K562 (cell line): ENCODE data around the gene RNF217.

Experiments used
- CTCF ChIP-seq, 3 experiments: IDR thresholded peaks in 2 of 3; conservative IDR thresholded peaks in 1 of 3; 2 replicates each; pipeline ENCODE4 v1.5.1; 2011 to 2012; ENCODE audit warnings: low read length in 3 of 3, mild to moderate bottlenecking in 3 of 3, control low read depth in 2 of 3, improper control_type of control experiment in 1 of 3, inconsistent platforms in 1 of 3, low read depth in 1 of 3, mixed read lengths in 1 of 3, moderate library complexity in 1 of 3; ENCODE audit not compliant: insufficient read depth in 2 of 3
- CXXC5 ChIP-seq: fragments of 250-450 bp; sonication (Bioruptor Pico); IDR thresholded peaks from 2 replicates; pipeline ENCODE4 v1.8.0; 2022; ENCODE audit warnings: inconsistent platforms, mild to moderate bottlenecking, moderate library complexity
- ELK3 ChIP-seq: fragments of 450-650 bp; formaldehyde crosslinking; IDR thresholded peaks from 2 replicates; pipeline ENCODE4 v1.4.0; 2020; ENCODE audit warnings: mild to moderate bottlenecking
- EZH2 ChIP-seq: IDR thresholded peaks from 2 replicates; pipeline ENCODE4 v1.6.1; 2012; ENCODE audit warnings: low read depth, mild to moderate bottlenecking, inconsistent platforms, low read length, borderline replicate concordance
- FUS ChIP-seq: fragments of 200-400 bp; formaldehyde crosslinking; optimal IDR thresholded peaks from 2 replicates; pipeline ENCODE3; 2017; ENCODE audit warnings: low read depth, low read length
- HMG20B ChIP-seq: fragments of 250-450 bp; sonication (Bioruptor Pico); IDR thresholded peaks from 2 replicates; pipeline ENCODE4 v1.5.0; 2021; ENCODE audit warnings: mild to moderate bottlenecking
- MXD1 ChIP-seq: fragments of 250-450 bp; sonication (Bioruptor Pico); IDR thresholded peaks from 2 replicates; pipeline ENCODE4 v1.8.0; 2021; ENCODE audit warnings: borderline replicate concordance, mild to moderate bottlenecking, moderate library complexity; ENCODE audit not compliant: poor library complexity, severe bottlenecking
- PHB2 ChIP-seq: fragments of 450-650 bp; IDR thresholded peaks from 2 replicates; pipeline ENCODE4 v1.6.1; 2017; ENCODE audit warnings: low read depth
- POLR2AphosphoS5 ChIP-seq: IDR thresholded peaks from 2 replicates; pipeline ENCODE4 v1.6.1; 2011; ENCODE audit warnings: mild to moderate bottlenecking, low read depth, low read length, moderate library complexity; ENCODE audit not compliant: control insufficient read depth, insufficient read depth
- PREB ChIP-seq: sonication (generic); formaldehyde crosslinking; IDR thresholded peaks from 2 replicates; pipeline ENCODE4 v1.8.1; 2023; ENCODE audit warnings: mild to moderate bottlenecking, missing genetic modification reagents
- ZNF274 ChIP-seq: IDR thresholded peaks from 2 replicates; pipeline ENCODE4 v1.6.1; 2011; ENCODE audit warnings: low read depth, mild to moderate bottlenecking, low read length, moderate library complexity, borderline replicate concordance
- ZNF778 ChIP-seq: fragments of 450-650 bp; formaldehyde crosslinking; IDR thresholded peaks from 2 replicates; pipeline ENCODE4 v1.4.0; 2020; ENCODE audit warnings: mild to moderate bottlenecking, moderate library complexity

- no peak for TF ChIP-seq MXD1 (CRISPR knock-in tag)
- TF ChIP-seq HMG20B (CRISPR knock-in tag), result no peak
- no peak for TF ChIP-seq ZNF778 (CRISPR knock-in tag)
- no peak for TF ChIP-seq FUS
- TF ChIP-seq CXXC5 (CRISPR knock-in tag), result no peak
- no peak for TF ChIP-seq PHB2
- no peak for TF ChIP-seq ZNF274
- no peak for TF ChIP-seq PREB (CRISPR knock-in tag)
- no peak for TF ChIP-seq POLR2AphosphoS5
- TF ChIP-seq CTCF (IDR thresholded peaks at IDR 0.05 in 2 of 3, conservative IDR thresholded peaks at IDR 0.05 in 1 of 3; ENCODE audit: insufficient read depth in 2 of 3, low read depth in 1 of 3, low read length in 3 of 3), result no peak
- no peak for TF ChIP-seq EZH2
- no peak for TF ChIP-seq ELK3 (CRISPR knock-in tag)
These were observed 8.5 kb downstream of the RNF217 start for GRCh38 chr6:124970763-124971162.
